HG03460 (cell line): ENCODE data around the gene FARSB.
"Not testable (repeated sequence)": the region's sequence is repeated elsewhere in the genome, so short reads cannot be mapped to it uniquely, and the experiment has no call there.

Source experiments
- ATAC-seq: cut with Tn5 transposase; IDR thresholded peaks from one replicate; pipeline ENCODE4 v1.9.1; 2021; ENCODE audit not compliant: unreplicated experiment

Gene FARSB

GRCh38 chr2:222608081-222608480 is 47.8 kb downstream of the FARSB start:
- no peak for ATAC-seq

GRCh38 chr2:222606306-222606705 is 49.6 kb downstream of the FARSB start:
- ATAC-seq: no peak

- ATAC-seq: no peak
These were observed 51.0 kb downstream of the FARSB start for GRCh38 chr2:222604749-222605515.

- no peak for ATAC-seq
These were observed 52.4 kb downstream of the FARSB start for GRCh38 chr2:222603501-222603900.

GRCh38 chr2:222598611-222599010 is 57.3 kb downstream of the FARSB start:
- no peak for ATAC-seq

- no peak for ATAC-seq
These were observed 60.3 kb downstream of the FARSB start for GRCh38 chr2:222595581-222595980.

GRCh38 chr2:222594679-222595078 is 61.2 kb downstream of the FARSB start:
- no peak for ATAC-seq

GRCh38 chr2:222592176-222592575 is 63.7 kb downstream of the FARSB start:
- ATAC-seq: no peak

- no peak for ATAC-seq
These were observed 64.2 kb downstream of the FARSB start for GRCh38 chr2:222591661-222592060.

- not testable (repeated sequence) for ATAC-seq
These were observed 71.3 kb downstream of the FARSB start for GRCh38 chr2:222584589-222584988.

GRCh38 chr2:222582928-222583327 is 73.0 kb downstream of the FARSB start:
- no peak for ATAC-seq

GRCh38 chr2:222577341-222577740 is 78.6 kb downstream of the FARSB start:
- ATAC-seq: no peak

GRCh38 chr2:222576171-222577081 is 79.5 kb downstream of the FARSB start:
- no peak for ATAC-seq

GRCh38 chr2:222575618-222576017 is 80.3 kb downstream of the FARSB start:
- no peak for ATAC-seq

- no peak for ATAC-seq
These were observed 83.1 kb downstream of the FARSB start for GRCh38 chr2:222572751-222573174.

GRCh38 chr2:222572264-222572721 is 83.6 kb downstream of the FARSB start:
- no peak for ATAC-seq

- no peak for ATAC-seq
These were observed 86.1 kb downstream of the FARSB start for GRCh38 chr2:222569826-222570225.

- no peak for ATAC-seq
These were observed 87.0 kb downstream of the FARSB start for GRCh38 chr2:222568865-222569264.

- ATAC-seq: no peak
These were observed 89.7 kb downstream of the FARSB start for GRCh38 chr2:222566229-222566628.

- ATAC-seq: no peak
These were observed 92.0 kb downstream of the FARSB start for GRCh38 chr2:222563936-222564335.

GRCh38 chr2:222563106-222563718 is 92.7 kb downstream of the FARSB start:
- no peak for ATAC-seq
